SW480 (cell line): ENCODE measurements around the gene PLD6.
"Not testable (repeated sequence)": the region's sequence is repeated elsewhere in the genome, so short reads cannot be mapped to it uniquely, and the experiment has no call there.

ENCODE experiments used
- DNase-seq: peaks from one replicate; pipeline ENCODE4 v3.0.0-alpha.2; 2016; ENCODE audit warnings: low spot score

The PLD6 gene

GRCh38 chr17:17206124-17206912, at the start of gene PLD6:
TSS of gene PLD6 (minus strand) at chr17:17206333. CDS start at chr17:17206286, 47 bp downstream.
- DNase-seq = peak; percentile 89

GRCh38 chr17:17255689-17256088, 49.6 kb upstream of the PLD6 start:
- DNase-seq = not testable (repeated sequence)

GRCh38 chr17:17254036-17254435, 47.9 kb upstream of the PLD6 start:
- DNase-seq = no peak

- DNase-seq = no peak
These were observed 47.3 kb upstream of the PLD6 start for GRCh38 chr17:17253406-17253805.

- no peak for DNase-seq
These were observed 46.1 kb upstream of the PLD6 start for GRCh38 chr17:17252149-17252661.

- DNase-seq = no peak
These were observed 40.7 kb upstream of the PLD6 start for GRCh38 chr17:17246879-17247278.

- no peak for DNase-seq
These were observed 37.0 kb upstream of the PLD6 start for GRCh38 chr17:17243163-17243562.

- no peak for DNase-seq
These were observed 36.1 kb upstream of the PLD6 start for GRCh38 chr17:17242246-17242645.

GRCh38 chr17:17241656-17242055, 35.5 kb upstream of the PLD6 start:
- DNase-seq = no peak

GRCh38 chr17:17239832-17240231, 33.7 kb upstream of the PLD6 start:
- no peak for DNase-seq

GRCh38 chr17:17237026-17237799, 31.1 kb upstream of the PLD6 start, which contains the start of gene FLCN:
TSS of gene FLCN (minus strand) at chr17:17237168. CDS start at chr17:17228137, 9,031 bp downstream.
- peak; percentile 87 for DNase-seq

GRCh38 chr17:17236295-17237025, 30.3 kb upstream of the PLD6 start:
- peak; percentile 26 for DNase-seq

- DNase-seq = no peak
These were observed 29.4 kb upstream of the PLD6 start for GRCh38 chr17:17235212-17236174.

- DNase-seq = no peak
These were observed 26.1 kb upstream of the PLD6 start for GRCh38 chr17:17232303-17232621.

- no peak for DNase-seq
These were observed 25.6 kb upstream of the PLD6 start for GRCh38 chr17:17231621-17232302.

GRCh38 chr17:17229416-17230384, 23.6 kb upstream of the PLD6 start:
- no peak for DNase-seq

- DNase-seq = no peak
These were observed 22.6 kb upstream of the PLD6 start for GRCh38 chr17:17228521-17229279.
